Right kidney (tissue), 9 donors: ENCODE results near the gene DAPK2.
"Not testable (repeated sequence)": the region's sequence is repeated elsewhere in the genome, so short reads cannot be mapped to it uniquely, and the experiment has no call there.

Source experiments
- DNase-seq: peaks from one replicate; pipeline ENCODE4 v3.0.0-alpha.2; 2016
- long read RNA-seq, 8 donors: transcript quantifications; one replicate each; lab custom pipeline, GENCODE V29; 2026

Gene DAPK2
- long read RNA-seq, donor 1, partial matches to known transcripts = 0 of 1 reads
- long read RNA-seq, donor 1, other reads (novel, unspliced or antisense) = 0 of 1 reads
- long read RNA-seq, donor 2, partial matches to known transcripts = 0 of 1 reads
- long read RNA-seq, donor 2, other reads (novel, unspliced or antisense) = 0 of 1 reads
- long read RNA-seq, donor 3, partial matches to known transcripts = 0 of 1 reads
- long read RNA-seq, donor 3, other reads (novel, unspliced or antisense) = 0 of 1 reads
- long read RNA-seq, donor 4 = 0 reads
- long read RNA-seq, donor 5 = 0 reads
- long read RNA-seq, donor 6, partial matches to known transcripts = 0 of 1 reads
- long read RNA-seq, donor 6, other reads (novel, unspliced or antisense) = 0 of 1 reads
- long read RNA-seq, donor 7 = 0 reads
- long read RNA-seq, donor 8, partial matches to known transcripts = 0 of 1 reads
- long read RNA-seq, donor 8, other reads (novel, unspliced or antisense) = 0 of 1 reads

DNA sequence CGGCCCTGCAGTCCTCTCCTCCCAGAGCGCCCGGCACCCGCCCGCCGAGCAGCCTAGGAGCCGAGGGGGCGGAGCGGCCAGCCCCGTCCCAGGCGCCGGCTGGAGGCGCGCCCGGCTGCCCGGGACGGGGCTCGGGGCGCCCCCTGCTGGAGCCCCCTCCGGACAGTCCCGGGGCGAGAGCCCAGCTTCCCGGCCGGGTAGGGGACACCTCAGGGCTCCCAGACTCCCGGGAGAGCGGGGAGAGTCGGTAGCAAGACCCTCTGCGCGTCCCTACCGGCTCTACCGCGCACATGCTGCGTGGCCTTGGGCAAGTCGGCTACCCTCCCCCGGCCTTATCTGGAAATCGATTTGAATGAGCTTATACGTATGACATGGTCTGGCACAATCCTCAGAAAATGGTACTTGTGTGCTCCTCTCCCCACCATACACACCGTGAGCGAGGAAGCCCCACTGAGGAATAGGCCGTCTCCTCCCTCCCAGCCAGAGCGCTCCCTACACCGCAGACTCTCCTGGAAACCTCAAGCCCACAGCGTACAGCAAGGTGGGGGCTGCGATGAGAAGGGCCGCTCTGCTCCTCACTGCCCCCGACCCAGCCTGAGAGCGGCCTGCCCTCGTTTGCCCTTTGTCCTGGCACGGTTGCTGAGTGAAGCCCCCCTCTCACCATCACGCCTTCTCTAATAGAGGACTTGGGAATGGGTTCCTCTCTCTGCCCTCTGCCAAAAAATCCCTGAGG lies at the start of gene DAPK2:
TSS of gene DAPK2 (minus strand) at position 65 of the 733 bp plus-strand sequence. CDS start 6,224 bp downstream, outside the sequence.
- peak; percentile 77 for DNase-seq

DNA sequence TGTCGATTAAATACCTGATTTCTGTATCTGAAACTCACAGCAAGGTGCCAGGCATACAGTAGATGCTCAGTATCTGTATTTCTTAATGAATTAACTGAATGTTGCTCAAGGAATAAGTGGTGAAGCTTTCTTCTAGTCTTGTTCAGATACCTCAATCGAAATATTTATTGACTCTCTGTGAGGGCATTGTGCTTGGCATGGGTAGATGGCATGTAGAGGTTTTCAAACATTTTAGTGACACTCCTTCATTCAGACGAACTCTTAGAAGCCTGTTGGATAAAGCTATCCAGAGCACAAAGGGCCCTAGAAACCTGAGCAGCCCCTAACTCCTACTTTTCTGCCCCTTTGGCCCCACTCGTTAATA lies 49.1 kb upstream of the DAPK2 start:
- peak; percentile 67 for DNase-seq

DNA sequence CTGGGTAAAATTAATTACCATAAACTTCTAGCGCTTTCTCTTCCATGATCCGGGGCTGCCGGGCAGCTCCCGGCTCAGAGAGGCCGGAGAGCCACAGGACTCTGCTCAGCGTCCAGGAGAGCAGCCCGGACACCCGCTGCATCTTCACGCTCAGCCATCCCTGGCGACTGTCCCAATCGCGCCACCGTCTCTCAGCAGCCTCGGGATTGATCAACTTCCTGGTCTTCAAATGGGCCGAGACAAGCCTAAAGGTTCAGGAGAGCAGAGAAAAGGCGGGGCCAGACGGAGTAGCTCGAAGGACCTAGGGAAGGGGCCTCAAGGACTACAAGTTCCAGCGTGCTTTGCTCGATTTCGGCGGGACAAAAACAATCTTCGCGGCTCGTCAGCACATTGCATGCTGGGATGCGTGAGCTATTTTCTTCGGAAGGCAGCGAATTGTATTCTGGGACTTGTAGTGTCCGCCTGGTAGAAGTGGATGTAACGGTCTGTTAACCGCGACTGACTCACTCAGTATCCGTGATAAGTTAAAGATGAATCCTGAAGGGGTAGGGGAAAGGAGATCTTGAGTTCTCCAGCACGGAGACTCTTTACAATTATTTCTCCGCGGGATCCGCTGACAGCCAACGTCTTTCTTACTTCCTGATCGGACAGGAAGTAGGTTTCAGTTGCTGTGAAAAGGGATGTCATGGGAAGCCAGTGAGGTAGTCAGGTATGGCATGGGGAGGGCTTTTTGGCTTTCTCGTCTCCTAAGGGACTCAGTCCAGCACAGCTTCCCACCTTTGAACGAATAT lies 47.5 kb upstream of the DAPK2 start, which contains the start of gene CIAO2A:
TSS of gene CIAO2A (minus strand) at position 212 of the 791 bp plus-strand sequence. CDS start at position 142, 70 bp downstream.
- peak; percentile 96 for DNase-seq

DNA sequence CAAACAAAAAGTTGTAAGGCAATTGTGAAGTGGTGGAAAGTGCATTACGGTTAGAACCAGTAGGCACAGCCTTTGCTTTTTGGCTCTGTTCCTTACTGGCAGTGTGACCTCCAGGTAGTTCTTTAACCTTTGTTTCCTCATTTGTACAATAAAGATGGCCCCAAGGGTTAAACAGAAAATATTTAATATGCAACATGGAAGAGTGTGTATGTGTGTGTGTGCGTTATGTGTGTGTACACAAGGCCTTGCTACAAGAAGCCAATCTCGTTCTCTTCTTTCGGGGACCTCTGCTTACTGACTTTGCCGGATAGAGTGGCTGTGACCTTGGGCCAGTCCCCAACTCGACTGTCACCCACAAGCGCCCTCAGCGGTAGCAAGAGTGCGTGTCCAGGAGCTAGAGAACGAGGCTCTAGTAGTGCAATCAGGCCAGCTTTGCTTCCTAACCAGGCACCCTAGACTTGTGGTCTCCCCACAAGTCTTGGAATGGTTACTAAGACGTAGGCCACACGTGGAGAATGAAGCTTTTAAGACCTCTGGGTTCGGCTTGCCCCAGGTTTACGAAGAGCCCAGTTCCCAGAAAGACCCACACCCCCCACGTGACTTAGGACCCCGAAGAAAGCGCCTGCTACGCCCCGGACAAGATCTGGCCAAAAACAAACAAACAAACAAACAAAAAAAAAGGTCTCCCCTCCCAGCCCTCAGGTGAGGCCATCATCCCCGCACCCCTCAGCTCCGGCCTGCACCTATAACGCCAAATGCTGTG lies 46.8 kb upstream of the DAPK2 start:
- no peak for DNase-seq

DNA sequence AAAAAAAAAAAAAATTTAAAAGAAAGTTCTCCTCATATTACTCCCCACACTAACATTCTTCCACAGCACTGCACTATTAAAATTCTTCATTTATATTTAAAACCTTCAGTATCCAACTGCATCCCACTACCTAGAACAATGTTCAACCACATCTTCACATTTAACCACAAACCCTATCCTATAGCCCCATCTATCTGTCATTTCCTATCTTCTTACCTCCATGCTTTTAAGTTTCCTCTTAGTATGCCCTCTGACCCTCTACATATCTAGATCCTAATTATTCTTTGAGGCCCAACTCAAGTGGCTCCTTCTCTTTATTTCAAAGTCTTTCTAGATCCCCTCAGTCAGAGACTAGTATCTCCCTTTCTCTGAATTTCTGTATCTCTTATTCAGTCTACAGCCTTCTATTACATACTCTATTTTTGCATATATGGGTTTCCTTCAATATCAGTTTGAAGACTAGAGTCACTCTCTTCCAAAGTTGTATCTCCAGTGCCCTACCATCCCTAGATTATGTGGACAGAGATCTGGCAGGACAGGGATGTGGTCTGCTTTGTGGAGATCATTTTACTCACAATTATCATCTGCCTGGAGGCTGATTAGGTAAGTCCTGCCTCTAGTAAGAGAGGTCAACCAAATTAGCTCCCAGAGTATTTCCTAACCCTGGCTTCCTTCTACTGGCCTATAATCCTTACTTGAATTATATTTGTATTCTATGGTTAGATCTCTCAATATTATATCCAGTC lies 46.0 kb upstream of the DAPK2 start:
- DNase-seq = no peak

DNA sequence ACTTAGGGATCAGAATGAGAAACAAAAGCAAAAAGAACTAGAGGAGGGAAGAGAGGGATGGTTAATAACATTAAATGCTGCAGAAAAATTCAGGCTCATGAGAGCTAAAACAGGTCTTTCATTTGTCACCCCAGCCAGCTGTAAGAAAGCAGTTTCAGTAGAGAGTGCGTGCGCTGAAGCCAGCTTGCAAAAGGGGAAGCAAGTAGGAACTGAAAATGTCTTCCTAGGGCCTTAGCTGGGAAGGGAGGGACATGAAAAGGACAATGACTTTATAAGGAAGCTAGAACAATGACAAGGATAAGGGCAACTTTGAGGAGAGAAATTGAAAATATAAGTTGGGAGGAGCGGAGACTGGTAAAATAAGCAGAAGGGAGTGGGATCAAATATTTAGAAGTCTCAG lies 44.2 kb upstream of the DAPK2 start:
- DNase-seq = no peak

- no peak for DNase-seq
Measured at GRCh38 chr15:64089543-64090280, 43.4 kb upstream of the DAPK2 start.

GRCh38 chr15:64082757-64083156 lies 36.5 kb upstream of the DAPK2 start:
- no peak for DNase-seq

- DNase-seq = not testable (repeated sequence)
Measured at GRCh38 chr15:64073496-64073895, 27.2 kb upstream of the DAPK2 start.

DNA sequence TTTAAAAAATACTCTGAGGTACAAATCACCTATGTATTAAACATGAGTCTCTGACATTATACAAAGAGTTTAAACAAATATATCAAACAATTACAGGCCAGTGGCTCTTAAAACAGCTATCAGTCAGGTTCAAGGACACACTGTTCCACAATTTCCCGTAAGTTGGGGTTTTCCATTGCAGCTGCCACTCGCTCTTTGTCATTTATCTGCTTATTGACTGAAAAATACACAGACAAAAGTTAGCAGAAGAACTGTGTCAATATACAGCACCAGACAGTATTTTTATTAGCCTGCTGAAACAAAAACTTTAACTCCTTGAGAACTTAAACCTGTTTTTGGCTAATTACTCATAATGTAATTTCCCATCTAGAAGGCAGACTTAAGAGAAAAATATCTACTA lies 26.5 kb upstream of the DAPK2 start:
- no peak for DNase-seq

- DNase-seq = no peak
Measured at GRCh38 chr15:64071931-64072765, 25.9 kb upstream of the DAPK2 start.

DNA sequence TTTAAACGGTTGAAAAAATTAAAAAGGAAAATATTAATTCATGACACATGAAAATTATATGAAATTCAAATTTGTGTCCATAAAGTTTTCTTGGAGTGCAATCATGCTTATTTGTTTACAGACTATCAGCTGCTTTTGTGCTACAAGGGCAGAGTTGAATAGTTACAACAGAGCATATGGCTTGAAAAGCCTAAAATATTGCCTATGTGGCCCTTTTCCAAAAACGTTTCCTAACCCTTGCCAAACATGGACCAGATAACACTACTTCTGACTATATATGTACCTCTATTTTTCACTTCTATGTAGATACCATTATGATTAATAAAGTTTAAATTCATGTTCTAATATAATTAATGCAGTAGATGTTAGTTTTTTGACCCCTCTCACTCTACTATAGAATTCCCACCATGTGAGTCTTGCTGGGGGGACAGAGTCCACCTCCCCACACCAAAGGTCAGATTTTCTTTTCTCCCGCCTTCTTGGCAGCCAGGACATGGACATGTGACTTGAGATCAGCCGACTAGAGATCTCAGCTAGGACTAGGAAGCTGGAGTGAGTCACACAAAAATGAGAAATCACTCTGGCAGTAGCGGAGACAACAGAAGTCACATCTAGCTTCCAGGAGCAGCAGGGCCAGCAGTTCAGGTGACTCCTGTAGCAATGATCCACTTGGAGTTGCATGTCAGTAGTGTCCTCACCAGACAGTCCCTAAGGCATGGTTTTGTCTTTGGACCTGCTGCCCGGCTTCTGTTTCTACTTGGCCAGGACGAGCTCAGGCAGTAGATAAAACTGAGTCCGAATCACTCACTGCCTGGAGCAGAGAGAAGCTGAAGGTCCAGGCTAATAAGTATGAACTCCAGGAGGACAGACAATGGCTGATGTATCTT lies 24.9 kb upstream of the DAPK2 start:
- DNase-seq = no peak

DNA sequence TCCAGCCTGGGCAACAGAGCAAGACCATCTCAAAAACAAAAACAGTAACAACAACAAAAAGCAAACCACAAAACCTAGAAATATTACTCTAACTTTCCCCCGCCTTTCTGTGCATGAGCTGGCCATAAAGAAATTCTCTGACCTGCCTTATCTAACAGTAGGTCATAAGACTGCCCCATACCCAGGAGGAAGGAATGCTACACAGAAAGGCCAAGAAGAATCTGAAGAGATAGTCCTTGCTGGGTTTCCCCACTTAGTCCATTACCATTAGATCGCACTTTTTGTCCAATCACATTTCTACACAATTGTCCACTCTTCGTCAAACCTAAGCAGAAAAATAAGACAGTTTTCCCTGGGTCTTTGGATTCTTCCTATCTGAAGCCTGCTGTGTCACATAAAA lies 23.8 kb upstream of the DAPK2 start:
- DNase-seq = no peak

- DNase-seq = no peak
Measured at GRCh38 chr15:64068133-64068532, 21.8 kb upstream of the DAPK2 start.

- DNase-seq = peak; percentile 65
Measured at GRCh38 chr15:64067564-64068030, 21.3 kb upstream of the DAPK2 start.

- no peak for DNase-seq
Measured at GRCh38 chr15:64066451-64066850, 20.2 kb upstream of the DAPK2 start.

- DNase-seq = no peak
Measured at GRCh38 chr15:64060716-64061115, 14.4 kb upstream of the DAPK2 start.

- DNase-seq = not testable (repeated sequence)
Measured at GRCh38 chr15:64059104-64059503, 12.8 kb upstream of the DAPK2 start.
